HG03521 (cell line): ENCODE measurements around the gene MPRIP.

Experiments used
- ATAC-seq: cut with Tn5 transposase; IDR thresholded peaks from one replicate; pipeline ENCODE4 v1.9.1; 2021; ENCODE audit warnings: mild to moderate bottlenecking, moderate library complexity; ENCODE audit not compliant: unreplicated experiment

Gene MPRIP

GRCh38 chr17:17161121-17161520, 118.9 kb downstream of the MPRIP start:
- ATAC-seq: no peak

- ATAC-seq: no peak
Observed at GRCh38 chr17:17161759-17162158, 119.5 kb downstream of the MPRIP start.

GRCh38 chr17:17164156-17164555, 121.9 kb downstream of the MPRIP start:
- no peak for ATAC-seq

- no peak for ATAC-seq
Observed at GRCh38 chr17:17164676-17165075, 122.4 kb downstream of the MPRIP start.

- no peak for ATAC-seq
Observed at GRCh38 chr17:17165666-17166308, 123.5 kb downstream of the MPRIP start.

- no peak for ATAC-seq
Observed at GRCh38 chr17:17166446-17166845, 124.2 kb downstream of the MPRIP start.

GRCh38 chr17:17167356-17167755, 125.1 kb downstream of the MPRIP start:
- ATAC-seq: no peak

GRCh38 chr17:17167986-17168385, 125.7 kb downstream of the MPRIP start:
- no peak for ATAC-seq

GRCh38 chr17:17168401-17168800, 126.1 kb downstream of the MPRIP start:
- ATAC-seq: no peak

GRCh38 chr17:17169396-17169795, 127.1 kb downstream of the MPRIP start:
- ATAC-seq: no peak

- no peak for ATAC-seq
Observed at GRCh38 chr17:17170346-17170985, 128.2 kb downstream of the MPRIP start.

- ATAC-seq: no peak
Observed at GRCh38 chr17:17171186-17171585, 128.9 kb downstream of the MPRIP start.

- no peak for ATAC-seq
Observed at GRCh38 chr17:17172001-17172939, 130.0 kb downstream of the MPRIP start.

GRCh38 chr17:17172990-17173389, 130.7 kb downstream of the MPRIP start:
- no peak for ATAC-seq

GRCh38 chr17:17173921-17174320, 131.7 kb downstream of the MPRIP start:
- ATAC-seq: no peak

- no peak for ATAC-seq
Observed at GRCh38 chr17:17175340-17175739, 133.1 kb downstream of the MPRIP start.

- no peak for ATAC-seq
Observed at GRCh38 chr17:17175917-17176316, 133.7 kb downstream of the MPRIP start.

GRCh38 chr17:17176341-17176740, 134.1 kb downstream of the MPRIP start:
- ATAC-seq: no peak

GRCh38 chr17:17177176-17177575, 134.9 kb downstream of the MPRIP start:
- ATAC-seq: no peak

GRCh38 chr17:17179371-17179827, 137.1 kb downstream of the MPRIP start:
- no peak for ATAC-seq

- no peak for ATAC-seq
Observed at GRCh38 chr17:17180141-17180603, 137.9 kb downstream of the MPRIP start.
